HCT116 (cell line): ENCODE data around the gene PSG4. TPM values are rescaled to one million over a fixed set of nuclear protein-coding genes. Genes with fewer than 3 reads are reported as not detected.
"Not testable (repeated sequence)": the region's sequence is repeated elsewhere in the genome, so short reads cannot be mapped to it uniquely, and the experiment has no call there.

Experiments used
- ATAC-seq: fragments of 200-7000 bp; cut with Tn5 transposase; 2 replicates; pipeline ENCODE4 v1.9.1; 2020; ENCODE audit warnings: mild to moderate bottlenecking, moderate library complexity
- BruUV-seq: library from RNA; stranded (reverse); fragments of 400-500 nt; replicated peaks from 2 replicates; lab custom pipeline; 2021; lab: Mats Ljungman, UMichigan
- CTCF ChIA-PET: fragments of 300-600 bp; sonication (Branson Sonifier 250); formaldehyde crosslinking; loops from one replicate; lab custom pipeline; 2021; ENCODE audit warnings: antibody characterized with exemption; lab: Charles Lee
- POLR2A ChIA-PET: fragments of 300-600, 350-600 bp; sonication (Branson Sonifier 250); formaldehyde crosslinking; loops from one replicate; lab custom pipeline; 2021; ENCODE audit warnings: antibody characterized with exemption; lab: Charles Lee
- RAD21 ChIA-PET, 2 experiments: fragments of 300-600 bp; sonication (Branson Sonifier 250); formaldehyde crosslinking; loops; one replicate each; lab custom pipeline; 2023; ENCODE audit warnings: low total read pairs in 2 of 2; ENCODE audit not compliant: uncharacterized antibody in 2 of 2, unreplicated experiment in 2 of 2, low non-redundant PET in 1 of 2; lab: Charles Lee
- DNase-seq: peaks from one replicate; pipeline ENCODE4 v3.0.0-alpha.2; 2010; ENCODE audit warnings: low read depth, low spot score
- H2AFZ ChIP-seq: fragments of 200-600 bp; shearing (Covaris generic), sonication (generic); 2 replicates; pipeline ENCODE4 v1.6.1; 2017; ENCODE audit warnings: low read depth, mixed run types, mixed read lengths, antibody characterized with exemption, low read length; ENCODE audit not compliant: poor library complexity, severe bottlenecking
- H3K27ac ChIP-seq: 2 replicates; pipeline ENCODE4 v1.5.1; 2012; ENCODE audit warnings: low read depth, low read length
- H3K27me3 ChIP-seq: fragments of 200-600 bp; sonication (generic); 2 replicates; pipeline ENCODE4 v1.6.1; 2016; ENCODE audit warnings: mixed run types, low read length, mixed read lengths; ENCODE audit not compliant: insufficient read depth
- H3K36me3 ChIP-seq, 2 experiments: fragments of 200-500 bp in 1 of 2; fragments of 200-600 bp in 1 of 2; sonication (Bioruptor generic) in 1 of 2; sonication (generic) in 1 of 2; 2 replicates each; pipeline versions ENCODE4 v1.5.1 to v1.6.1; 2014 to 2016; ENCODE audit warnings: low read length in 2 of 2, inconsistent platforms in 1 of 2, mixed read lengths in 1 of 2, mixed run types in 1 of 2; ENCODE audit not compliant: insufficient read depth in 2 of 2, control insufficient read depth in 1 of 2
- H3K4me1 ChIP-seq, 2 experiments: fragments of 200-600 bp in 1 of 2; sonication (generic) in 1 of 2; 2 replicates each; pipeline versions ENCODE4 v1.5.1 to v1.6.1; 2012 to 2017; ENCODE audit warnings: low read length in 2 of 2, inconsistent platforms in 1 of 2, mild to moderate bottlenecking in 1 of 2, mixed read lengths in 1 of 2, mixed run types in 1 of 2, moderate library complexity in 1 of 2; ENCODE audit not compliant: insufficient read depth in 2 of 2, control insufficient read depth in 1 of 2
- H3K4me2 ChIP-seq: fragments of 200-600 bp; sonication (generic); 2 replicates; pipeline ENCODE4 v1.6.1; 2017; ENCODE audit warnings: mixed run types, low read length, mixed read lengths
- H3K4me3 ChIP-seq, 2 experiments: fragments of 200-600 bp in 1 of 2; sonication (generic) in 1 of 2; replicated peaks in 1 of 2; 2 replicates each; pipeline ENCODE4 v1.5.1; 2011 to 2016; ENCODE audit warnings: low read length in 2 of 2, control low read depth in 1 of 2, low read depth in 1 of 2, mild to moderate bottlenecking in 1 of 2, mixed read lengths in 1 of 2, mixed run types in 1 of 2
- H3K79me2 ChIP-seq: fragments of 200-600 bp; sonication (generic); 2 replicates; pipeline ENCODE4 v1.6.1; 2017; ENCODE audit warnings: mild to moderate bottlenecking, mixed run types, low read length, moderate library complexity, mixed read lengths; ENCODE audit not compliant: insufficient read depth
- H3K9ac ChIP-seq: fragments of 200-600 bp; sonication (generic); 2 replicates; pipeline ENCODE4 v1.6.1; 2016; ENCODE audit warnings: low read length, mixed read lengths
- H3K9me2 ChIP-seq: fragments of 200-600 bp; sonication (generic), shearing (Covaris generic); 2 replicates; pipeline ENCODE4 v1.6.1; 2017; ENCODE audit warnings: mixed run types, mild to moderate bottlenecking, moderate library complexity; ENCODE audit not compliant: insufficient read depth
- H3K9me3 ChIP-seq, 2 experiments: fragments of 200-500 bp in 1 of 2; fragments of 200-600 bp in 1 of 2; sonication (Bioruptor generic) in 1 of 2; sonication (generic) in 1 of 2; 2 replicates each; pipeline ENCODE4 v1.6.1; 2014 to 2017; ENCODE audit warnings: low read length in 2 of 2, mixed read lengths in 2 of 2, inconsistent platforms in 1 of 2, low read depth in 1 of 2, mild to moderate bottlenecking in 1 of 2, mixed run types in 1 of 2, moderate library complexity in 1 of 2; ENCODE audit not compliant: control insufficient read depth in 1 of 2, insufficient read depth in 1 of 2
- H4K20me1 ChIP-seq: fragments of 200-600 bp; sonication (generic), shearing (Covaris generic); 2 replicates; pipeline ENCODE4 v1.6.1; 2017; ENCODE audit warnings: mixed run types, mild to moderate bottlenecking, moderate library complexity; ENCODE audit not compliant: insufficient read depth
- CBX3 ChIP-seq: IDR thresholded peaks from 2 replicates; pipeline ENCODE4 v1.6.1; 2012; ENCODE audit warnings: low read depth
- CTCF ChIP-seq, 3 experiments: fragments of 200-600 bp in 1 of 3; sonication (generic) in 1 of 3; IDR thresholded peaks in 2 of 3; conservative IDR thresholded peaks in 1 of 3; 2 replicates each; pipeline ENCODE4 v1.5.1; 2012 to 2017; ENCODE audit warnings: low read depth in 2 of 3, low read length in 2 of 3, antibody characterized with exemption in 1 of 3, borderline replicate concordance in 1 of 3, control low read depth in 1 of 3, mild to moderate bottlenecking in 1 of 3, mixed read lengths in 1 of 3, mixed run types in 1 of 3, moderate library complexity in 1 of 3; ENCODE audit not compliant: insufficient read depth in 1 of 3
- RAD21 ChIP-seq: IDR thresholded peaks from 2 replicates; pipeline ENCODE4 v1.6.1; 2012; ENCODE audit warnings: low read depth, mild to moderate bottlenecking
- ZBTB33 ChIP-seq: IDR thresholded peaks from 2 replicates; pipeline ENCODE4 v1.6.1; 2011; ENCODE audit warnings: mild to moderate bottlenecking, low read length, moderate library complexity; ENCODE audit not compliant: insufficient replicate concordance; ENCODE audit errors: extremely low read depth
- intact Hi-C: fragments of 100-400 bp; cut with micrococcal nuclease; formaldehyde crosslinking; loops from 2 replicates; pipeline ENCODE4 v1.10.0; 2022
- total RNA-seq: library from RNA; stranded (reverse); gene quantifications from one replicate; pipeline ENCODE4 v1.2.1, GENCODE V29; 2021; ENCODE audit not compliant: unreplicated experiment

PSG4 gene
- total RNA-seq, 1 experiment from 2014 or later: not detected

GRCh38 chr19:43229315-43229714 is 23.9 kb upstream of the PSG4 start:
- ChIA-PET POLR2A (no interaction called here), RAD21 (no interaction called here), CTCF (interaction anchor here (1.2 kb wide), 1 partner anchor 196 kb away, joined by 3 read pairs; no protein-coding TSS in a partner anchor)
- no peaks in the 10 kb centered on the region for H3K79me2 ChIP-seq
- H3K9ac ChIP-seq: no peak overlapping the region
- TF ChIP-seq ZBTB33 (no peak), RAD21 (peak; percentile 92), CTCF (IDR thresholded peaks at IDR 0.05 in 2 of 3, conservative IDR thresholded peaks at IDR 0.05 in 1 of 3; ENCODE audit: borderline replicate concordance in 1 of 3, insufficient read depth in 1 of 3, low read depth in 2 of 3, low read length in 2 of 3) (peak; percentile 67 to 87 (median 85)), CBX3 (0 out of 2 replicates have a peak, but pooled peaks have one; percentile 17)
- no peaks in the 10 kb centered on the region for H3K36me3 ChIP-seq
- no peaks in the 10 kb centered on the region for H3K9me3 ChIP-seq
- H3K4me1 ChIP-seq: peaks cover 5 to 7% of the 10 kb centered on the region in 2 experiments; a peak in 1 of 4 replicates
- no peak overlapping the region for H3K4me2 ChIP-seq
- peak; percentile 98 for ATAC-seq
- intact Hi-C loops: loop anchor here (1.0 to 5.0 kb wide), 3 partner anchors 45 to 203 kb away; no protein-coding TSS in a partner anchor
- no peaks in the 10 kb centered on the region for H4K20me1 ChIP-seq
- H3K27ac ChIP-seq: no peak overlapping the region
- H3K27me3 ChIP-seq: no peaks in the 10 kb centered on the region
- BruUV-seq: no TSS peak
- H3K9me2 ChIP-seq: no peaks in the 10 kb centered on the region
- H2AFZ ChIP-seq: no peak overlapping the region
- DNase-seq: peak; percentile 56
- no peak overlapping the region for H3K4me3 ChIP-seq

- H3K9ac ChIP-seq, H3K9me3 ChIP-seq, H2AFZ ChIP-seq: not testable (repeated sequence)
Observed at GRCh38 chr19:43228730-43229129, 23.3 kb upstream of the PSG4 start.

More at GRCh38 chr19:43228730-43229129, 23.3 kb upstream of the PSG4 start:
- ATAC-seq, H3K27me3 ChIP-seq, H3K27ac ChIP-seq, H3K36me3 ChIP-seq, H4K20me1 ChIP-seq, POLR2A ChIA-PET, H3K79me2 ChIP-seq, DNase-seq, RAD21 ChIA-PET, H3K4me3 ChIP-seq, H3K9me2 ChIP-seq, BruUV-seq, H3K4me2 ChIP-seq: not testable (repeated sequence)
- intact Hi-C loops: loop anchor here (1.0 to 5.0 kb wide), 3 partner anchors 46 to 204 kb away; no protein-coding TSS in a partner anchor
- CTCF ChIA-PET: interaction anchor here (1.2 to 2.1 kb wide), 2 partner anchors 42 to 197 kb away, joined by 3 to 5 read pairs; no protein-coding TSS in a partner anchor
- H3K4me1 ChIP-seq: peaks cover 7 to 11% of the 10 kb centered on the region in 2 experiments; a peak in 1 of 4 replicates
